H1 (cell line): ENCODE data around the gene GRIA1. TPM values are rescaled to one million over a fixed set of nuclear protein-coding genes. Genes with fewer than 3 reads are reported as not detected.
"Not testable (repeated sequence)": the region's sequence is repeated elsewhere in the genome, so short reads cannot be mapped to it uniquely, and the experiment has no call there.

Source experiments
- CTCF ChIA-PET: fragments of 300-600 bp; sonication (Branson Sonifier 250); formaldehyde crosslinking; loops from one replicate; lab custom pipeline; 2021; ENCODE audit not compliant: partially characterized antibody; lab: Charles Lee
- POLR2A ChIA-PET: fragments of 300-600 bp; sonication (Branson Sonifier 250); formaldehyde crosslinking; loops from one replicate; lab custom pipeline; 2021; ENCODE audit warnings: inconsistent platforms; ENCODE audit not compliant: partially characterized antibody; lab: Charles Lee
- DNase-seq, 2 experiments: peaks; one replicate each; pipeline versions ENCODE4 v3.0.0 to v3.0.0-alpha.2; 2010 to 2022; ENCODE audit warnings: low spot score in 2 of 2, low read depth in 1 of 2, mixed read lengths in 1 of 2
- FAIRE-seq: peaks from 2 replicates; lab custom pipeline; 2011; peaks lifted over from hg19 to GRCh38; lab: Jason Lieb, UNC
- H2AFZ ChIP-seq: 2 replicates; pipeline ENCODE4 v1.8.1; 2012; ENCODE audit warnings: low read length, inconsistent platforms
- H2AK5ac ChIP-seq: 2 replicates; pipeline ENCODE4 v1.6.1; 2013; ENCODE audit warnings: low read depth, low read length
- H2BK120ac ChIP-seq: replicated peaks from 2 replicates; pipeline ENCODE3; 2013; ENCODE audit warnings: low read depth, low read length, inconsistent platforms
- H2BK12ac ChIP-seq: 2 replicates; pipeline ENCODE4 v1.6.1; 2013; ENCODE audit warnings: low read depth, low read length
- H2BK15ac ChIP-seq: 2 replicates; pipeline ENCODE4 v1.6.1; 2013; ENCODE audit warnings: low read length
- H2BK20ac ChIP-seq: 2 replicates; pipeline ENCODE4 v1.6.1; 2013; ENCODE audit warnings: low read length
- H2BK5ac ChIP-seq: 2 replicates; pipeline ENCODE4 v1.6.1; 2013; ENCODE audit warnings: low read depth, low read length
- H3K14ac ChIP-seq: 2 replicates; pipeline ENCODE4 v1.6.1; 2013; ENCODE audit warnings: inconsistent platforms; ENCODE audit not compliant: insufficient read length
- H3K18ac ChIP-seq: 2 replicates; pipeline ENCODE4 v1.6.1; 2013; ENCODE audit warnings: low read length; ENCODE audit errors: extremely low read depth
- H3K23ac ChIP-seq: 2 replicates; pipeline ENCODE4 v1.6.1; 2013; ENCODE audit warnings: inconsistent platforms; ENCODE audit not compliant: insufficient read length
- H3K23me2 ChIP-seq: 2 replicates; pipeline ENCODE4 v1.6.1; 2013; ENCODE audit warnings: low read depth, low read length
- H3K27ac ChIP-seq: 2 replicates; pipeline ENCODE4 v1.6.1; 2011; ENCODE audit warnings: low read depth, low read length, inconsistent platforms
- H3K27me3 ChIP-seq, 4 experiments: replicated peaks in 1 of 4; 1 replicate in 1 of 4; 2 replicates in 3 of 4; pipeline versions ENCODE4 v1.6.1 to v1.8.1; 2011 to 2013; ENCODE audit warnings: low read length in 3 of 4, mild to moderate bottlenecking in 3 of 4, inconsistent platforms in 2 of 4, mixed read lengths in 2 of 4, moderate library complexity in 1 of 4; ENCODE audit not compliant: control insufficient read depth in 3 of 4, insufficient read depth in 3 of 4; ENCODE audit errors: extremely low read depth in 1 of 4
- H3K36me3 ChIP-seq, 4 experiments: 2 replicates each; pipeline versions ENCODE4 v1.6.1 to v1.8.1; 2011 to 2013; ENCODE audit warnings: mild to moderate bottlenecking in 4 of 4, low read length in 3 of 4, moderate library complexity in 2 of 4, control low read depth in 1 of 4, inconsistent platforms in 1 of 4; ENCODE audit not compliant: insufficient read depth in 4 of 4, control insufficient read depth in 2 of 4
- H3K4ac ChIP-seq: replicated peaks from 2 replicates; pipeline ENCODE3; 2013; ENCODE audit warnings: low read length, low read depth, mixed read lengths, inconsistent platforms; ENCODE audit not compliant: insufficient read length
- H3K4me1 ChIP-seq, 4 experiments: replicated peaks in 1 of 4; 1 replicate in 1 of 4; 2 replicates in 3 of 4; pipeline versions ENCODE4 v1.6.1 to v1.8.1; 2011 to 2013; ENCODE audit warnings: low read length in 3 of 4, inconsistent platforms in 2 of 4, mixed read lengths in 1 of 4; ENCODE audit not compliant: insufficient read depth in 4 of 4, control insufficient read depth in 3 of 4
- H3K4me2 ChIP-seq, 2 experiments: 2 replicates each; pipeline versions ENCODE4 v1.6.1 to v1.8.1; 2011 to 2013; ENCODE audit warnings: low read depth in 2 of 2, low read length in 2 of 2, control low read depth in 1 of 2, inconsistent platforms in 1 of 2, mild to moderate bottlenecking in 1 of 2; ENCODE audit not compliant: insufficient read depth in 1 of 2
- H3K4me3 ChIP-seq, 4 experiments: fragments of 200-600, 300-600 bp in 1 of 4; sonication (generic), shearing (Covaris generic), sonication (Bioruptor Twin) in 1 of 4; 2 replicates each; pipeline versions ENCODE4 v1.5.1 to v1.8.1; 2011 to 2016; ENCODE audit warnings: low read length in 4 of 4, low read depth in 3 of 4, control low read depth in 2 of 4, inconsistent platforms in 2 of 4, mild to moderate bottlenecking in 2 of 4, mixed read lengths in 1 of 4, moderate library complexity in 1 of 4; ENCODE audit not compliant: insufficient read depth in 2 of 4; ENCODE audit errors: extremely low read depth in 1 of 4
- H3K56ac ChIP-seq: replicated peaks from 2 replicates; pipeline ENCODE3; 2013; ENCODE audit warnings: low read depth, mild to moderate bottlenecking, mixed read lengths, low read length, inconsistent platforms; ENCODE audit not compliant: insufficient read length
- H3K79me1 ChIP-seq: 2 replicates; pipeline ENCODE4 v1.6.1; 2013; ENCODE audit warnings: low read depth, low read length, control low read depth
- H3K79me2 ChIP-seq, 2 experiments: 2 replicates each; pipeline versions ENCODE4 v1.6.1 to v1.8.1; 2012 to 2013; ENCODE audit warnings: low read length in 2 of 2, mild to moderate bottlenecking in 2 of 2, inconsistent platforms in 1 of 2; ENCODE audit not compliant: insufficient read depth in 2 of 2, control insufficient read depth in 1 of 2
- H3K9ac ChIP-seq, 4 experiments: replicated peaks in 1 of 4; 1 replicate in 1 of 4; 2 replicates in 3 of 4; pipeline versions ENCODE4 v1.6.1 to v1.8.1; 2011 to 2013; ENCODE audit warnings: low read depth in 3 of 4, low read length in 3 of 4, control low read depth in 2 of 4, mild to moderate bottlenecking in 2 of 4, moderate library complexity in 2 of 4, inconsistent platforms in 1 of 4; ENCODE audit errors: extremely low read depth in 1 of 4
- H3K9me3 ChIP-seq, 2 experiments: 2 replicates each; pipeline versions ENCODE4 v1.6.1 to v1.8.1; 2012 to 2013; ENCODE audit warnings: mild to moderate bottlenecking in 2 of 2, moderate library complexity in 2 of 2, control low read depth in 1 of 2, inconsistent platforms in 1 of 2, low read depth in 1 of 2, low read length in 1 of 2, mixed read lengths in 1 of 2; ENCODE audit not compliant: insufficient read depth in 2 of 2
- H4K20me1 ChIP-seq, 2 experiments: replicated peaks in 1 of 2; 2 replicates each; pipeline versions ENCODE3 to v1.8.1; 2011 to 2013; ENCODE audit warnings: inconsistent platforms in 2 of 2, low read length in 2 of 2, mild to moderate bottlenecking in 1 of 2; ENCODE audit not compliant: insufficient read depth in 2 of 2, control insufficient read depth in 1 of 2
- H4K5ac ChIP-seq: 2 replicates; pipeline ENCODE4 v1.6.1; 2013; ENCODE audit warnings: low read length, low read depth, mixed read lengths, inconsistent platforms; ENCODE audit not compliant: insufficient read length
- H4K8ac ChIP-seq: 2 replicates; pipeline ENCODE4 v1.8.0; 2013; ENCODE audit warnings: mild to moderate bottlenecking, moderate library complexity, low read length, inconsistent platforms; ENCODE audit not compliant: insufficient read depth; ENCODE audit errors: extremely low read depth
- H4K91ac ChIP-seq: replicated peaks from 2 replicates; pipeline ENCODE3; 2013; ENCODE audit warnings: low read length, mixed read lengths, inconsistent platforms; ENCODE audit not compliant: insufficient read length
- BACH1 ChIP-seq: IDR thresholded peaks from 2 replicates; pipeline ENCODE4 v1.6.1; 2012; ENCODE audit warnings: low read length, improper control_type of control experiment
- GTF2F1 ChIP-seq: IDR thresholded peaks from 2 replicates; pipeline ENCODE4 v1.6.1; 2012; ENCODE audit warnings: low read depth, low read length, improper control_type of control experiment, borderline replicate concordance
- KDM5A ChIP-seq: fragments of 200-600 bp; IDR thresholded peaks from 2 replicates; pipeline ENCODE4 v1.7.1; 2012; ENCODE audit warnings: mild to moderate bottlenecking, low read length, inconsistent platforms, mixed read lengths
- SP1 ChIP-seq: IDR thresholded peaks from 2 replicates; pipeline ENCODE4 v1.6.1; 2011; ENCODE audit warnings: low read depth, low read length
- SP2 ChIP-seq: IDR thresholded peaks from 2 replicates; pipeline ENCODE4 v1.6.1; 2012; ENCODE audit warnings: mild to moderate bottlenecking, low read length, inconsistent platforms
- SUZ12 ChIP-seq: fragments of 200-600 bp; sonication (generic); IDR thresholded peaks from 2 replicates; pipeline ENCODE4 v1.6.1; 2012; ENCODE audit warnings: mild to moderate bottlenecking, inconsistent platforms, low read length, moderate library complexity, mixed read lengths
- WGBS, 2 experiments: shearing (Covaris generic) in 1 of 2; methylation state at CpG; one replicate each; pipeline versions ENCODE4 v1.1.6 to v1.1.7; 2013 to 2015; ENCODE audit warnings: low lambda C conversion rate in 2 of 2, mixed read lengths in 2 of 2, inconsistent platforms in 1 of 2, low coverage in 1 of 2, missing lambda C conversion rate in 1 of 2; ENCODE audit not compliant: insufficient replicate concordance in 2 of 2, insufficient coverage in 1 of 2, insufficient read length in 1 of 2; ENCODE audit errors: extremely low coverage in 1 of 2, missing lambda C conversion rate in 1 of 2; 5-methylcytosine and 5-hydroxymethylcytosine counted together
- polyA plus RNA-seq, 7 experiments: library from polyadenylated mRNA; depleted of rRNA in 3 of 7; stranded (reverse) in 5 of 7; unstranded in 2 of 7; fragments of >200 nt in 5 of 7; fragments of 200-250 nt in 2 of 7; gene quantifications; 1 replicate in 5 of 7; 2 replicates in 1 of 7; 4 replicates in 1 of 7; pipeline versions ENCODE4 v1.2.1 to v1.2.3, GENCODE V29; 2011 to 2013; ENCODE audit warnings: missing spikeins in 2 of 7, mixed read lengths in 2 of 7
- total RNA-seq: library from RNA; stranded (reverse); fragmentation: NEBNext Ultra II Directional; extraction: Animal tissue kit (Norgen Biotek cat#: 25700); gene quantifications from 2 replicates; pipeline ENCODE4 v1.2.1, GENCODE V29; 2021

The GRIA1 gene
- total and polyA plus RNA-seq, 2 of the 8 experiments (the other 6 are each of a cell fraction or from before 2014, with no cell fraction given), result 0.97 to 2.5 TPM

- no peak for TF ChIP-seq SP1
- TF ChIP-seq KDM5A, result no peak
- TF ChIP-seq BACH1, result no peak
- no peak for TF ChIP-seq SUZ12
- TF ChIP-seq SP2, result no peak
- no peak for TF ChIP-seq GTF2F1
Observed at GRCh38 chr5:153835891-153836515, 345.5 kb downstream of the GRIA1 start (continued).

GRCh38 chr5:153849303-153850113 lies 359.0 kb downstream of the GRIA1 start:
- FAIRE-seq, H3K56ac ChIP-seq, H3K14ac ChIP-seq, H2AFZ ChIP-seq, H3K27ac ChIP-seq, H4K8ac ChIP-seq, H3K27me3 ChIP-seq, H3K79me1 ChIP-seq, CTCF ChIA-PET, H3K36me3 ChIP-seq, H3K18ac ChIP-seq, H2AK5ac ChIP-seq, H3K4ac ChIP-seq, H3K23ac ChIP-seq, H3K4me1 ChIP-seq, H3K9ac ChIP-seq, DNase-seq, POLR2A ChIA-PET, H3K4me3 ChIP-seq, H3K79me2 ChIP-seq, H3K9me3 ChIP-seq, H4K91ac ChIP-seq, H4K20me1 ChIP-seq, H4K5ac ChIP-seq, H3K4me2 ChIP-seq, H3K23me2 ChIP-seq, H2BK120ac ChIP-seq, H2BK12ac ChIP-seq, H2BK20ac ChIP-seq, H2BK15ac ChIP-seq, H2BK5ac ChIP-seq: not testable (repeated sequence)
- 87% methylated on average over 6 of the region's 6 CpGs; no CpG with 5 or more reads in 1 of the 2 experiments for WGBS, 2 experiments
